ENCODE results near the gene EYS. TPM values are rescaled to one million over a fixed set of nuclear protein-coding genes. Genes with fewer than 3 reads are reported as not detected.
A peak's percentile ranks its signal among the peaks of the same experiment; 100 is the strongest.
"Not testable (repeated sequence)": the region's sequence is repeated elsewhere in the genome, so short reads cannot be mapped to it uniquely, and the experiment has no call there.

Gene EYS
- total and polyA plus RNA-seq, 5 donors from 2014 or later = 0.03 to 0.09 (median 0.05) TPM; not detected in 1

DNA sequence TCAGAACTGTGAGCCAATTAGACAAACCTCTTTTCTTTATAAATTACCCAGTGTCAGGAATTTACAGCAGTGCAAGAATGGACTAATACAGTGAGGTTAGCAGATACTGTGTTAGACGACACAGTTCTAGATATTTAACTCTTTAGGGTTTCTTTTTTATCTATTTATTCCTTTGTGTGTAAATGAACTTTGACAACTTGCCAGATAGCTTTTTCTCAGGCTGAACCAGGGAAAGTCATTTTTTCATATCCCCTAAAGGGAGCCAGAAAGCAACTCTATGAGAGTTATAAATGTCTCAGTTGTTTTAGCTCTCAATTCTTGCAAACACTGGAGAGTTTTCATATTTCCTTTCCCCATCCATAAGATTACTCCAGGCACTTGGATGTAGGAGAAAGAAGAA, 1794.1 kb downstream of the EYS start:
- Histone ChIP-seq H3K9me3 (ENCODE audit: control insufficient read depth in 2 of 2, low read length in 2 of 2) (no peaks in the 10 kb centered on the region), H3K27me3 (ENCODE audit: control insufficient read depth, insufficient read depth, low read length) (no peaks in the 10 kb centered on the region), H3K4me3 (ENCODE audit: low read depth, low read length) (no peak overlapping the region), H3K27ac (ENCODE audit: insufficient read depth, low read length, poor library complexity, severe bottlenecking) (no peak overlapping the region), H3K36me3 (ENCODE audit: control insufficient read depth, insufficient read depth, low read length) (no peaks in the 10 kb centered on the region), H3K4me1 (ENCODE audit: control insufficient read depth, insufficient read depth, low read length, poor library complexity, severe bottlenecking) (no peaks in the 10 kb centered on the region)
- Mint-ChIP-seq H3K36me3 (no peaks in the 10 kb centered on the region), H3K27me3 (no peaks in the 10 kb centered on the region), H3K27ac (no peak overlapping the region), H3K4me1 (no peaks in the 10 kb centered on the region), H3K4me3 (no peak overlapping the region), H3K9me3 (peaks cover 0 to 2% (median 0%) of the 10 kb centered on the region in 7 donors)
- DNase-seq (no peak), ATAC-seq (ENCODE audit: low read depth in 2 of 2) (no peak)

DNA sequence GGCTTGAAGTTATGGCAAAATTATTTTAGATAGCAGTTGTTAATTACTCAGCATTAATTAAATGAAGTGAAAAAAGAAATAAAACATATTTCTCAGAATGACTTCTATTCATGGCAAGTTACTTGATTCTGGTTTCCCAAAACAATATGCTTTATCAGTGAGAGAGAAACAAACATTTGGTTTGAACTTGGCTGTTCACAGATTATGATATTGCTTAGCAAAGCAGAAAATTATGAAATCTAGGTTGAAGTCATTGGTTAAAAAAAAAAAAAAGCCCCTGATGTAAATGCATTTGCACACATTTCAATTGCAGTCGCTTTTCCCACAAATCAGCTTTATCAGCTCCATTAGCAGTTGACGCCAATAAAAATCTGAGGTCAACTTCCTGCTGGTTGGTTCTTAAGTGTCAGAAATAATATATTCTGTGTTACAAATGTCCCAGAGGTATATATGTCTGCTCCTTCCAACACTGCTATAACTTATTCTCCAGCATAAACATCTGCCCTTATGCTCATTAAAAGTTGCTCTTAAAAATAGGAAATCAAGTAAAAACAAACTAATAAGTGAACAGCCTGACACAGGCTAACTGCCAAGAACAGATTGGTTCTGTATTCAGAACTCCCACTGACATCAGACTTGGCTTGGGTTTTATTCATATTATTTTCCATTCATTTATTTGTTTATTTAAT, 1796.0 kb downstream of the EYS start:
- Histone ChIP-seq H3K27me3 (ENCODE audit: control insufficient read depth, insufficient read depth, low read length) (no peaks in the 10 kb centered on the region), H3K36me3 (ENCODE audit: control insufficient read depth, insufficient read depth, low read length) (no peaks in the 10 kb centered on the region), H3K27ac (ENCODE audit: insufficient read depth, low read length, poor library complexity, severe bottlenecking) (no peak overlapping the region), H3K9me3 (ENCODE audit: control insufficient read depth in 2 of 2, low read length in 2 of 2) (no peaks in the 10 kb centered on the region), H3K4me1 (ENCODE audit: control insufficient read depth, insufficient read depth, low read length, poor library complexity, severe bottlenecking) (no peaks in the 10 kb centered on the region), H3K4me3 (ENCODE audit: low read depth, low read length) (no peak overlapping the region)
- Mint-ChIP-seq H3K9me3 (peaks cover 0 to 2% (median 0%) of the 10 kb centered on the region in 7 donors), H3K4me1 (no peaks in the 10 kb centered on the region), H3K4me3 (no peak overlapping the region), H3K27ac (no peak overlapping the region), H3K36me3 (no peaks in the 10 kb centered on the region), H3K27me3 (no peaks in the 10 kb centered on the region)
- no peak for DNase-seq
- no peak for ATAC-seq (ENCODE audit: low read depth in 2 of 2)

DNA sequence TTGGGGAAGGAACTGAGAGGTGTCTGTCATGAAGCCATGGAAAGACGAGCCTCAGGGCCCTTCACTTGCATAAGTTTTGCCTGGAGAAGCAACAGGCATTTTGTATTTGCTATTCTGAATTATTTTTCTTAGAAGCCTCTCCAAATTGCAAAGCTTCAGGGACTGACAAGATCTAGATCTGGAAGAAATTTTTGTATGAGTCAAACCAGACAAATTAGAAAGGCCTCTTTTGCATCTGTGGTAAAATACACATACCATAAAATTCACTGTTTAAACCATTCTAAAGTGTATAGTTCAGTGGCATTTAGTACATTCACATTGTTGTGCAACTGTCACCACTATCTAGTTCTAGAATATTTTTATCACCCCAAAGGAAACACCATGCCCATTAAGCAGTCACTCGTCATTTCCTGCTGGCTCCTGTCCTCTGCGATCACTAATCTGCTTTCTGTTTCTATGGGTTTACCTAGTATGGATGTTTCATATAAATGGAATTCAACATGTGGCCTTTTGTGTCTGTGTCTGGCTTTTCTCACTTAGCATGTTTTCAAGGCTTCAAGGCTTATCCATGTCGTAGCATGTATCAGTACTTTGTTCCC, 1802.3 kb downstream of the EYS start:
- ATAC-seq (ENCODE audit: low read depth in 2 of 2) (no peak), DNase-seq (peak in 1 of 3 donors; percentile 19)
- Mint-ChIP-seq H3K27ac (no peak overlapping the region), H3K36me3 (no peaks in the 10 kb centered on the region), H3K27me3 (no peaks in the 10 kb centered on the region), H3K9me3 (peaks cover 0 to 8% (median 0%) of the 10 kb centered on the region in 7 donors), H3K4me3 (no peak overlapping the region), H3K4me1 (no peaks in the 10 kb centered on the region)
- no peak overlapping the region for H3K27ac ChIP-seq (ENCODE audit: insufficient read depth, low read length, poor library complexity, severe bottlenecking)
- no peaks in the 10 kb centered on the region for H3K9me3 ChIP-seq (ENCODE audit: control insufficient read depth in 2 of 2, low read length in 2 of 2)
- no peaks in the 10 kb centered on the region for H3K27me3 ChIP-seq (ENCODE audit: control insufficient read depth, insufficient read depth, low read length)
- H3K36me3 ChIP-seq (ENCODE audit: control insufficient read depth, insufficient read depth, low read length) = no peaks in the 10 kb centered on the region
- H3K4me1 ChIP-seq (ENCODE audit: control insufficient read depth, insufficient read depth, low read length, poor library complexity, severe bottlenecking) = no peaks in the 10 kb centered on the region
- no peak overlapping the region for H3K4me3 ChIP-seq (ENCODE audit: low read depth, low read length)

DNA sequence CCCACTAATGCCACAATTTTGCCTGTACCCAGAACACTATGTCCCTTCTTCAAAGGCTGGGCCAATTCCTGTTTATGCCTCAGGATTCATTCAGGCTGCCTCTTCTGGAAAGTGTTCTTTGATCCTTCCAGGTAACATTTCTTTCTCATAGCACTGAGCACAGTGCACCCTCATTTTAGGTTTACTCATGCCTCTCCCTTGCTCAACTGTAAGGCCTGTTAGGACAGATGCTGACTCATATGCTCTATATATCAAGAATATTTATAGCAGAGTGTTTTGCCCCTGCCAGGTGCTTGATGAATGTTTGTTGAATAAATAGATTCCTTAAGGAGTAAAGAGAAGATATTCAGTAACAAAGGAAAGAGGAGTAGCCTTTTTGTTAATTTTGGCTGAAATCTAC, 1807.5 kb downstream of the EYS start:
- Histone ChIP-seq H3K4me1 (ENCODE audit: control insufficient read depth, insufficient read depth, low read length, poor library complexity, severe bottlenecking) (no peaks in the 10 kb centered on the region), H3K4me3 (ENCODE audit: low read depth, low read length) (no peak overlapping the region), H3K27ac (ENCODE audit: insufficient read depth, low read length, poor library complexity, severe bottlenecking) (no peak overlapping the region), H3K36me3 (ENCODE audit: control insufficient read depth, insufficient read depth, low read length) (no peaks in the 10 kb centered on the region), H3K9me3 (ENCODE audit: control insufficient read depth in 2 of 2, low read length in 2 of 2) (no peaks in the 10 kb centered on the region), H3K27me3 (ENCODE audit: control insufficient read depth, insufficient read depth, low read length) (no peaks in the 10 kb centered on the region)
- Mint-ChIP-seq H3K9me3 (peaks cover 0 to 8% (median 0%) of the 10 kb centered on the region in 7 donors), H3K4me1 (no peaks in the 10 kb centered on the region), H3K36me3 (no peaks in the 10 kb centered on the region), H3K27me3 (no peaks in the 10 kb centered on the region), H3K27ac (no peak overlapping the region), H3K4me3 (no peak overlapping the region)
- DNase-seq (no peak), ATAC-seq (ENCODE audit: low read depth in 2 of 2) (no peak)

DNA sequence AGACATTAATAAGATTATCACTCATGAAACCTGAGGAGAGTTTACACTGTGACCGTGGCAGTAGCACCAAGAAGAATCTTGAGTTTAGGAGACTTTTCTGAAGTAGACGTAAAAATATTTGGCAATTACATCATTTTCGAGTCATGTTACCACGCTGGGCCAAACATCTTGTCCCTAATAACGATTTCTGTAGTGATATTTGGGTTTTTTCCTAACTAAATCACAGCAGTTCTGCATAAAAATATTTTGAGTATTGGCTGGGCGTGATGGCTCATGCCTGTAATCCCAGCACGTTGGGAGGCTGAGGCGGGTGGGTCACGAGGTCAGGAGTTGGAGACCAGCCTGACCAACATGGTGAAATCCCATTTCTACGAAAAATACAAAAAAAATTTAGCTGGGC, 1809.1 kb downstream of the EYS start:
- H3K27me3 ChIP-seq (ENCODE audit: control insufficient read depth, insufficient read depth, low read length) = no peaks in the 10 kb centered on the region
- ATAC-seq (ENCODE audit: low read depth in 2 of 2) (no peak), DNase-seq (no peak)
- Mint-ChIP-seq H3K9me3 (peaks cover 0 to 4% (median 0%) of the 10 kb centered on the region in 7 donors), H3K27ac (no peak overlapping the region), H3K4me1 (no peaks in the 10 kb centered on the region), H3K4me3 (no peak overlapping the region), H3K27me3 (no peaks in the 10 kb centered on the region), H3K36me3 (no peaks in the 10 kb centered on the region)
- H3K9me3 ChIP-seq (ENCODE audit: control insufficient read depth in 2 of 2, low read length in 2 of 2) = no peaks in the 10 kb centered on the region
- no peaks in the 10 kb centered on the region for H3K36me3 ChIP-seq (ENCODE audit: control insufficient read depth, insufficient read depth, low read length)
- no peak overlapping the region for H3K4me3 ChIP-seq (ENCODE audit: low read depth, low read length)
- H3K27ac ChIP-seq (ENCODE audit: insufficient read depth, low read length, poor library complexity, severe bottlenecking) = no peak overlapping the region
- no peaks in the 10 kb centered on the region for H3K4me1 ChIP-seq (ENCODE audit: control insufficient read depth, insufficient read depth, low read length, poor library complexity, severe bottlenecking)

- Histone ChIP-seq H3K36me3 (ENCODE audit: control insufficient read depth, insufficient read depth, low read length) (no peaks in the 10 kb centered on the region), H3K27ac (ENCODE audit: insufficient read depth, low read length, poor library complexity, severe bottlenecking) (no peak overlapping the region), H3K27me3 (ENCODE audit: control insufficient read depth, insufficient read depth, low read length) (no peaks in the 10 kb centered on the region), H3K9me3 (ENCODE audit: control insufficient read depth in 2 of 2, low read length in 2 of 2) (no peaks in the 10 kb centered on the region), H3K4me3 (ENCODE audit: low read depth, low read length) (no peak overlapping the region), H3K4me1 (ENCODE audit: control insufficient read depth, insufficient read depth, low read length, poor library complexity, severe bottlenecking) (no peaks in the 10 kb centered on the region)
- ATAC-seq (ENCODE audit: low read depth in 2 of 2) (no peak), DNase-seq (no peak)
- peaks cover 0 to 5% (median 0%) of the 10 kb centered on the region in 7 donors for H3K9me3 Mint-ChIP-seq
- H3K4me3 Mint-ChIP-seq = no peak overlapping the region
- H3K27me3 Mint-ChIP-seq = no peaks in the 10 kb centered on the region
- H3K27ac Mint-ChIP-seq = no peak overlapping the region
- H3K4me1 Mint-ChIP-seq = no peaks in the 10 kb centered on the region
- H3K36me3 Mint-ChIP-seq = no peaks in the 10 kb centered on the region
Observed at GRCh38 chr6:63897459-63897858, 1809.6 kb downstream of the EYS start.

GRCh38 chr6:63888416-63888815, 1818.6 kb downstream of the EYS start:
- Mint-ChIP-seq H3K4me3 (no peak overlapping the region), H3K4me1 (no peaks in the 10 kb centered on the region), H3K9me3 (peaks cover 0 to 13% (median 5%) of the 10 kb centered on the region in 7 donors), H3K27me3 (no peaks in the 10 kb centered on the region), H3K27ac (no peak overlapping the region), H3K36me3 (no peaks in the 10 kb centered on the region)
- Histone ChIP-seq H3K9me3 (ENCODE audit: control insufficient read depth in 2 of 2, low read length in 2 of 2) (no peaks in the 10 kb centered on the region), H3K4me1 (ENCODE audit: control insufficient read depth, insufficient read depth, low read length, poor library complexity, severe bottlenecking) (no peaks in the 10 kb centered on the region), H3K36me3 (ENCODE audit: control insufficient read depth, insufficient read depth, low read length) (no peaks in the 10 kb centered on the region), H3K4me3 (ENCODE audit: low read depth, low read length) (no peak overlapping the region), H3K27me3 (ENCODE audit: control insufficient read depth, insufficient read depth, low read length) (no peaks in the 10 kb centered on the region), H3K27ac (ENCODE audit: insufficient read depth, low read length, poor library complexity, severe bottlenecking) (no peak overlapping the region)
- DNase-seq (no peak), ATAC-seq (ENCODE audit: low read depth in 2 of 2) (no peak)

- not testable (repeated sequence) for H3K27ac Mint-ChIP-seq; H3K4me3 ChIP-seq (ENCODE audit: low read depth, low read length); H3K27ac ChIP-seq (ENCODE audit: insufficient read depth, low read length, poor library complexity, severe bottlenecking); H3K36me3 Mint-ChIP-seq; ATAC-seq (ENCODE audit: low read depth in 2 of 2); H3K4me1 Mint-ChIP-seq; H3K9me3 ChIP-seq (ENCODE audit: control insufficient read depth in 2 of 2, low read length in 2 of 2); H3K36me3 ChIP-seq (ENCODE audit: control insufficient read depth, insufficient read depth, low read length); H3K4me1 ChIP-seq (ENCODE audit: control insufficient read depth, insufficient read depth, low read length, poor library complexity, severe bottlenecking); DNase-seq; H3K27me3 ChIP-seq (ENCODE audit: control insufficient read depth, insufficient read depth, low read length); H3K27me3 Mint-ChIP-seq; H3K4me3 Mint-ChIP-seq
- H3K9me3 Mint-ChIP-seq = peaks cover 0 to 13% (median 5%) of the 10 kb centered on the region in 7 donors
Observed at GRCh38 chr6:63887804-63888203, 1819.2 kb downstream of the EYS start.
